Measurements from ENCODE around the gene SCAPER.
"Not testable (repeated sequence)": the region's sequence is repeated elsewhere in the genome, so short reads cannot be mapped to it uniquely, and the experiment has no call there.

The SCAPER gene

DNA sequence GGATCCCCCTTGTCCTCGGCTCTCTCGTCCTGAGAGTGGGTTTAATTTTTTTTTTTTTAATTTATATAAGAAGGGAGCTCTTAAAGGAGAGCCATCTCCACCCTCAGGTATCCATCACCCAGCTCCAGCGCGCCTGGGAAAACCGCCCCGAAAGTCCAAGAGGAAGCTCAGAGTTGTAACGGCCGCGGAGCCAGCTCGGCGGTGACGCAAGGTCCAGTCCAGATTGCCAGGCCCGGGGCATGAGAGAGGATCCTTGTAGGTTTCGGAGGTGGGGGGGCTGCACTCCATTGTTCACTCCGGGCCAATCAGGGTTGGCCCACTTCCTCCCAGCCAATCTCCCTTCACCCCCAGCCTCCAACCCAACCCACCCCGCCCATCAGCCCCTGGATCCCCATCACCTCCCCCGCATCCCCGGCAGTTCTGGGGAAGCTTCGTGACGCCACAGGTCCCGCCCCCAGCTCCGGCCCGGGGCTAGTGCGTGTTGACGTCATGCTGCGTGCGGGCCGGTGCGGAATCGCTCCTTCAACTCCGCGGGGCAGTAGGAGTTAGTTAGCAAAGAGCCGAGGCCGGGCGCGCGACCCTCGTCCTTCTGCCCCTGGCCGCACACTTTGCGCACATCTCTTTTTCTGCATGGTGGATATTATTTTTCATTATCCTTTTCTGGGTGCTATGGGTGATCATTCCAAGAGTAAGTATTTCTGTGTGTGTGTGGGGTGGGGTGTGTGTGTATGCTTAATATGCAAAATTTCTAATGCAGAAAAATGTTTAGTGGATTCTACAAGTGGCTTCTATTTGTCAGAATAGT, 568.7 kb downstream of the SCAPER start, which contains the start of gene ISL2:
ISL2 (plus strand) TSS at position 520 of the 805 bp plus-strand sequence; CDS start at position 631, 111 bp downstream.
- peak; percentile 58 for DNase-seq

DNA sequence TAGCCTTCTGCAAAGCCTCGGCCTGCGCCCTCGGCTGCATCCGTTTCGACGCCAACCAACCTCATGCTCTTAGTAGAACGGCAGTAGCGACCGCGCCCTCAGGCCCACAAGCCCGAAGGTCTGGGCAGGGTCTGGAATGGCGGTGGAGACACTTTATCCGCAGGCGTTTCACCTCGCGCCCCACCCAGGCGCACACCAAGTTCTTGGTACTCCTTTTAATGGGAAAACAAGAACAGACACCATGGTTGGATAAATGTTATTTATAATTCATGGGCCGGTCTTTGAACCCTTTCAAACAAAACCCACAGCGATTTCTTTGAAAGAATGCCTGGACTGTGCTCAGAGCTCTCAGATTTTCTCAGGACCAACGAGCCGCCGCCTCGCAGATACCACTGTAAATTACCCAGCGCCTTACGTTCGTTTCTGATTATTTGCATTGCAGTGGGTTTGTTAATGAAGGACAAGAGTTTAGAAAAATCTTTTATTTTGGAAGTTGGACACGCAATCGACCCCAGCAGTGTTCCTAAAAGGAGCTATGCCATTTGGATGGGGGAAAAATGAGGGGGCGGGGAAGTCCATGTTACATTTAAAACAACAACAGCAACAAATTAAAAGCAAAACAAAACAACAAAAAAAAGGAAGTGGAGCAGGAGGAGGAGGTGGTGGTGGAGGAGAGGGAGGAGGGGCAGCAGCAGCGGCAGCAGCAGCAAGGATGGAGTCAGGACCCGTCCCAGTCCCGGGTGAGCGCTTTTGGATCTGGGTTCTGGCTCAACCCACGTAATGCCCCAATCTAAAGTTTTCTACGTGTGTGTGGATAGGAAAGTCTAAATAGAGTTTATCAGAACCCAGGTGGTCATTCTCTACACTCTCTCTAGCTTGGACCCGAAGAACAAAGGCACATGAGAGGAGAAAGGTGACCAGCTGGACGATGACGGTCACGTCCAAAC, 569.6 kb downstream of the SCAPER start:
- DNase-seq = no peak

DNA sequence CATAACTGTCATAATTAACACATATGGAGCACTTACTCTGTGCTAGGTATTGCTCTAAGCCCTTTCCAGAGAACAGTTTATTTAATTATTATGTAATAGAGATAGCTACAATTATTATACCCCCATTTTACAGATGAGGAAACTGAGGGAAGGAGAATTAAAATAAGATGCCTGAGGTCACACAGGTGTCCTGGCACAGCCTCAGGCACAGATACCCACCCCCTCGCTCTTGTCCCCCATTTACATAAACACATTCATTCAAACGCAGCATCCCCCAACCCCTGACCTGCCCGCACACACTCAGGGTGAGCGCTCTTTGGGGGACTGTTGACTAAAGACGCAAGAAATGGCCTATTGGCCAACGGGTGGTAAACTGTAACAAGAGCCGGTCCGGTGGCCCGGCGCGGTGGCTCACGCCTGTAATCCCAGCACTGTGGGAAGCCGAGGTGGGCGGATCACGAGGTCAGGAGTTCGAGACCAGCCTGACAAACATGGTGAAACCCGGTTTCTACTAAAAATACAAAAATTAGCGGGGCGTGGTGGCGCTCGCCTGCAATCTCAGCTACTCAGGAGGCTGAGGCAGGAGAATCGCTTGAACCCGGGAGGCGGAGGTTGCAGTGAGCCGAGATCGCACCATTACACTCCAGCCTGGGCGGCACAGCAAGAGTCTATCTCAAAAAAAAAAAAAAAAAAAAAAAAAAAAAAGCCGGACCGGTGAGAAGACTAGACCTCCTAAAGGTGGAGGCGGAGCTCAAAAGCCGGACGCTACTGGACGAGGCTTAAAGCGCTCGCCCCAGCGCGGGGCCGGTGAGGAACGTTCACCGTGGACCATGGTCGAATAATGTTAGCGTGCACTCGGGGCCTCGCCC, 570.5 kb downstream of the SCAPER start:
- no peak for DNase-seq

DNA sequence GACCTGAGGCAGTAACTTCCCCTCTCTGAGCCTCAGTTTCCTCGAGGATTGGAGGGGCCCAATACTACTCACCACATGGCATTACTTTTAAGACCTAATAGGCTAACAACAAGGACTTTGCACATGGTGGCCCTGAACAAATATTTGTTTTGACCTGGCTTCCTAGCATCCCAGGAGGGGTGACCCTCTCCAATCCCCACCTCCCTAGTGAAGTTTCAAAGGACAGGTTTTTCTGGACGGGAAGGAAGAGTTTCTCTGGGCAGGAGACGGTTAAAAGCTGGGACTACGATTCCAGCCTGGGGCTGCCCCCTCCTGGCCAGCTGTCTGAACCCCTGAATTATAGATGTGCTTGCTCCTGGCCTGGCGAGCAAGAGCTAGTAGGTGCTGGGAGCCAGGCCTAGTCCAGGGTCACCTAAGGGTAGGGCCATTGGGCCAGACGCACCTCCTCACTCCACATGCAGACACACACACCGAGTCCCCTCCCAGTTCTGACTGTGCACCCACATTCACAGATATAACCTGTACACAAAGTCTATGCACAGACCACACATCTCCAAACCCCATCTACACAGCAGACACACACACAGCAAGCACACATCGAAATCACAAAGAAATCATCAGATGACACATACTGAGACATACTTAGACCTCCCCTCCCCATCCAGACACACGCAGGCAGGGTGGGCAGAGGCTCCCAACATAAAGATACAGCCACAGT, 571.3 kb downstream of the SCAPER start:
- DNase-seq = no peak

DNA sequence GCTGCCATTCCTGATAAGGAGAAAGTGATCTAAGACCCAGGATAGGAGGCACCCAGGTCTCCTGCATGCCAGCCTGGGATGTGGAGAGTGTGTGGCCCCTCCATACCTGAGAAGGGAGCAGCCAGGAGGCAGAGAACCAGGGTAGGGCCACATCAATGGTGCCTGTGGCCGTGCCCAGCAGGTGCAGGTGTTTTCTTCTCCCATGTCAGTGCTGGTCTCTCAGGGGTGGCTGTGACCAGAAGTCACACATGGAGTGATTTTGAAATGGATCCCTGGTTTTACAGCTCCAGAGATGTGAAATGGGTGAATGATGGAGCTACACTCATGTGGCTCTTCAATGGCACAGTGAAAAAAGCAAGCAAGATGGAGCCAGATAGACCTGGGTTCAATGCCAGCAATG, 571.8 kb downstream of the SCAPER start:
- no peak for DNase-seq

DNA sequence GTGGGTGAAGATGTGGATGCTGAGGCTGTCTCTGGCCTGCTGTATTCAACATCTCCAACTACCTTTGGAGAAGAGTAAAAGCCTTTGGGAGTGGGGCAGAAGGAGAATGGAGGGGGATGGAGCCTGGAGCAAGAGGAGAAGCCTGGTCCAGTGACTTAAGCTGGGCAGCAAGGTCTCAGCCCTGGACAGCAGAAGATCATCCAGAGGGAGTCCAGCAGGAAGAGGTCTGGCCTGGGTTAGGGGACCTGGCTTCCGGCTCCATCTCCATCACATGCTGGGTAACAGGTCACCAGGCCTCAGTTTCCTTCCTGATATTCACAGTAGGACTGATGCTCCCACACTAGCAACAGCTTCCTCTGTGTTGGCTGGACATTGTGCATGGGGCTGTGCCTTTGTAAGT, 572.3 kb downstream of the SCAPER start:
- no peak for DNase-seq

DNA sequence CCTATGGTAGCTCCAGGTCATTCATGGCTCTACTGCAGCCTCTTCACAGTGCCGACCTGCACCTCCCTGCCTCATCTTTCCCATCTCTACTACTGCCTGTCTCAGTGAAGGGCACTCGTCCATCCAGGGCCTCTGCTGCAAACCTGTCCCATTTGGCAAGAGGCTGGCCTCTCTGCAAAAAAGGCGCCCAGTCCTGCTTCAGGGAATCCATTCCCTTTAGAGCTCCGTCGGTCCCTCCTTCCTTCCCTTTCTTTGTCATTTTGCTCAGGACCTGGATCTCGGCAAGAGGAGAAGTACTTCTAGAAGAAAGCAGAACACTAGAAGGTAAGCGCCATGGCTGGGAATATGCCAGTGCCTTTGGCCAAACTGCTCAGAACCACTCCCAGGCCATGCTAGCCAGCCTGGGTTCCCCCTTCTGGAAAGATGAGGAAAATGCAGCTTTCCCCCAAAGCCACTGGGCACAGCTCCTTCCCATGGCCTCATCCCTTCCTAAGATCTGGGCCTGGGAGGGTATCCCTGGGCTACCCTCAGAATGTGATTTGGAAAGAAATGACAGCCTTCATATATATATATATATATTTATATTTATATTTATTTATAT, 575.0 kb downstream of the SCAPER start:
- no peak for DNase-seq

DNA sequence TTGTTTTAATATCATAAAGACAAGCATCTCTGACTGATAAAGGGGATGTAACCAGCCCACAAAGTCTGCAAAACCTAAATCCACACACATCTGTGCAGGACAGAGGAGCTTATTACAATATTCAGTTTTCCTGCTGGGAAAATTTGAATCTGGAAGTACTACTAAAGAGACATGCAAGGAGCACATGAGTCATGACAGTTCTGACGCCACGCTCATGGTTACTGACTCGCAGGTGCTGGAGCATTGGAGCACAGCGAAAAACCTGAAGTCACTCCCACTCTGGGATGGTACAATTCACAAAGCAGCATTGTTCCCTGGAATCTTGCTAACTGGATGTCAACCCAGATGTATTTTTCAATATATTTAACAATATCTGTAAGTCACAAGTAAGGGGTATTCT, 576.2 kb downstream of the SCAPER start:
- DNase-seq = no peak

DNA sequence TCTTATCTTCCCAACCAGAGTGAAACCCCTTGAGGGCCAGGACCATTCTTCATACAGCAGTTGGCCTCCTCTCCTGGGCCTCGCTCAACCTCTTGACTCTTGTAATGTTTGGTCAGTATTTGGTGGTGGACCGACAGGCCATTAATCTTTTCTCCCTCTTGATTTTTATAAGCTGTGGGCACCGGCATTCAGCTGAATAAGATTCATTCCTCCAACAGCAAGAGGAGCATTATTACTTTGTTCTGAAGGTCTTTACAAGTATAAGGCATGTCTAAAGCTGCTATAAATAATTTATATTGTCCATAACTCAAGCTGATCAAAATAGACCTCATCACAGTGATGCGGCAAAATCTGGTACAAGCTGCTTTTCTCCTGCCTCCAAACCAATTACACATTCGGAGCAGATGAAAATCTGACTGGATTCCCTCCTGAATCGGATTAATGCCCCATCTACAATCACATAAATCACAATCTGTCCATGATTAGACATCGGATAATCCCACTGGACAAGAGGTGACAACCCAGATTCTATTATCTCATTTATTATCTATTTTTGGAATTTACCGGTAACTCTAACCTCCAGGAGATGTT, 576.9 kb downstream of the SCAPER start:
- DNase-seq = no peak

DNA sequence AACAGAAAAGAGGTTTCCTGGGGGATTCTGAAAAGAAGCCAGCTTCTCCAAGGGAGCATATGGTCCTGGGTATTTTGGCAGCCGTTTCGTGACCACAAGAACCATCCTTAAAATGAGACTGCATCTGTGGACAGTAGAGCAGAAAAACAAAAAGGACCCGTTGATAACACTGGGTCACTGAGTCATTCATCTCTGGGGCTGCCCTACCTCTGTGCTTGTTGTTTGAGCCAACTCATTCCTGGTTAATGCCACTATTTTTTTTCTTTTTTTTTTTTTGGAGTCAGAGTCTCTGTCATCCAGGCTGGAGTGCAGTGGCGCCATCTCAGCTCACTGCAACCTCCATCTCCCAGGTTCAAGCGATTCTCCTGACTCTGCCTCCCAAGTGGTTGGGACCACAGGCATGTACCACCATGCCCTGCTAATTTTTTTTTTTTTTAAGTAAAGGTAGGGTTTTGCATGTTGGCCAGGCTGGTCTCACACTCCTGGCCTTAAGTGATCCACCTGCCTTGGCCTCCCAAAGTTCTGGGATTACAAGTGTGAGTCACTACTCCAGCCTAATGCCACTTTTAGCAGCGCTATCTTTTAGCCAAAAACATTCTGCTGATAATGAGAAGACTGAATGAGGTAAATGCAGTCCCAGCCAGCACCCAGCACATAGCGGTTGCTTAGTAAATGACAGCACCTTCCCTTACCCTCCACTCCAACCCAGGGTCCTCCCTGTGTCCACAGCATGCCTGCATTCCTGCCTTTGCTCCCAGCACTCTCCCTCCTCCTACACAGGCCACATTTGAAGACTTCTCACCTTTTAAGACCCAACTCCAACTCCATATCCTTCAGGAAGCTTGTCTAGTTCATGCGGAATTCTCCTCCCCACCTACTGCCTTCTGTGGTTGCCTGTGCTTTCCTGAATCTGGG, 577.7 kb downstream of the SCAPER start:
- no peak for DNase-seq

DNA sequence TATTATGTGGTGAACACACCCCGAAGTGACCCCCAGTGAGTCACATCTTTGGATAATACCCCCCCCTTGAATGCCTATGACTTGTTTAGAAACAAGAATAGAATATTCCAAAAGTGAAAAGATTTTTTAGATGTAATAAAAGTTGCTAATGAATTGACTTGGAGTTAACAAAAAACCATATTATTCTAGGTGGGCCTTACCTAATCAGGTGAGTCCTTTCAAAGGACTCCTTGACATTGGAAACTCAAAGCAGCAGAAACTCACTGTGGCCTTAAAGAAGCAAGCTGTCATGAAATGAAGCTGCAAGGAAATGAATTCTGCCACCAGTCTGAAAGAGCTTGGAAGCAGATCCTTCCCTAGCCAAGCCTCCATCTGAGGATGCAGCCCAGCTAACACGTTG, 579.4 kb downstream of the SCAPER start:
- DNase-seq = no peak

DNA sequence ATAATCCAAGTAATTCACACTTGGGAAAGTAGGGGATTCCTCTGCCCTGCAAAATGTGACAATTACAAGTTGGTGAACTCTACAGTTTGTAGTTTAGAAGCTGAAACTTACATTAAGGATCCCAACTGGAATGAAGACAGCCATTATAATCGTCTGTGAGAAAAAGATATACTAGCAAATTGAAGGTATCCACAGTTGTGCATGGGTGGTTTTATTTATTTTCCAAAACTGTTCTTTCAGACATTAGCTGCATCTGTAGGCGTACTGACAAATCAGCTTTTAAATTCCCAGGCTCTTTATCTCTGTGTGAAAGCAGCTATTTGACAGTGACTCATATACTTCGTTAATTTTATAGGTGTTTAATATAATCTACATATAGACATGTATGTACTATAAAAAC, 581.1 kb downstream of the SCAPER start:
- no peak for DNase-seq

DNA sequence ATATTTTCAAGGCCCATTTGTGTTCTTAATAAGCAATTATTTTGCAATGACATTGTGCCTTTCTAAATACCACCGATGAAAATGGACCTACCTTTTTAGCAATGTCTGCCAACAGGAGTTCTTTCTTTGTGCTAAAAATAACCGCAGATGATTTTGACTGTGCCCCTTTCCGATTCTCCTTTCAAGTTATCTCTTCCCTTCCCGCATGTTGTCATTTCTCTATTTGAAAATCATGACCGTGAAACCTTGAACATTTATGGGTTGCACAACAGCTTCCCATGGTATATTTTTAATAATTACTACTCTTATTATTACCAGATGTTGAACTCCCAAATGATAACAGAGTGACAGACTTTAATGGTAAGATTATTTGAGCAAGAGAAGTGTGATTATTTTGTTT, 583.5 kb downstream of the SCAPER start:
- DNase-seq = no peak

DNA sequence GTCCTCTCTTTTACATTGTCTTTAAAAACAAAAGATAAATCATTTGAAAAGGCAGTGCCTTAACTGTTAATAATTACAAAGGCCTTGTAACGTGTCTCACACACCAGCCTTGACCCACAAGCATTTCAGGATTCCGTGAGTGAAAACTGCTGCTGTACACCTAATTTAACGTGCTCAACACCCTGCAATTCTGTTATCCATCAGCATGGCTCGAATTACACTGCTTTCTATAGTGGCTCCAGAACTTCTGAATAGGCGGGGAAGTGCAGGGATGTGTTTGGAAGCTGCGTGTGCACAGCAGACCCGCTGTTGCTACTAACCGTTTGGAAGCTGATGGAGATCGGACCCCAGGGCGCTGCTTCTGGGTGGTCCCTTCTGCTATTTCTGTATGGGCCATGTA, 584.0 kb downstream of the SCAPER start:
- no peak for DNase-seq

DNA sequence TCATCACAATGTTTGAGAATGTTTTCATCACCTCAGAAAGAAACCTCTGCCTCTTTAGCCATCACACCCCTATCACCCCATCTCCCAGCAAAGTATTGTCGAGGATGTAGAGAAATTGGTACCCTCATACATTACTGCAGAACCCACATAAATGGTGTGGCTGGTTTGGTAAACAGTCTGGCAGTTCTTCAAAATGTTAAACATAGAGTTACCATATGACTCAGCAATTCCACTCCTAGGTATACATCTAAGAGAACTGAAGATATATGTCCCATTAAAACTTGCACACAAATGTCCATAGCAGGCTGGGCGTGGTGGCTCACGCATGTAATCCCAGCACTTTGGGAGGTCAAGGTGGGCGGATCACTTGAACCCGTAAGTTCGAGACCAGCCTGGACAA, 585.1 kb downstream of the SCAPER start:
- no peak for DNase-seq

DNA sequence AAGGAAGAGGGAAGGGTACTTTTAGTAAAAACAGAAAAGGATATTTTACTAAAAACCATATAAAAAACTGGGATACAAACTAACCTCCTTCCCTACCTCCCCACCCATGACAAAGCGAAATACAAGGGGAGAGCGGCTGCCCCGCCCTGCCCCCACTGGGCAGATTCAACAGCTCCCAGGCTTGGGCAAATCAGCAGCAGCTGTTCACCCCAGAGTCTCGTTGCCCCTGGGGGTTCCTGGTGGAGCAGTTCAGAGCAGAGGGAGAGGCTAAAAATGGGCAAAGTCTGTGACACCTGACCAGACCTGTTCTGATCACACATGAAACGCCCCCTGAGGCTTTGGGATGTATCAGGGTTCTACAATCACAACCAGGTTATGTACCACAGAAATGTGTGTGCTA, 591.4 kb downstream of the SCAPER start:
- no peak for DNase-seq

DNA sequence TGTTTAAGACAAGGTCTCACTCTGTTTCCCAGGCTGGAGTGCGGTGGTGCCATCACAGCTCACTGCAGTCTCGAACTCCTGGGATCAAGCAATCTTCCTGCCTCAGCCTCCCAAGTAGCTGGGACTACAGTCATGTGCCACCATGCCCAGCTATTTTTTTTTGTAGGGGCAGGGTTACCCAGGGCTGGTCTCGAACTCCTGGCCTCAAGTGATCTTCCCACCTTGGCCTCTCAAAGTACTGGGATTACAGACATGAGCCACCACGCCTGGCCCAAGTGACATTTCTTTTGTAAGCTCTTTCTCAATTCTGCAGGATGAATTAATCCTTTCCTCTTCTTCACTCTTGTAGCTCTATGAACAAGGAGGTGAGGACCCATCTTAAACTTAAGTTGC, 592.0 kb downstream of the SCAPER start:
- not testable (repeated sequence) for DNase-seq

DNA sequence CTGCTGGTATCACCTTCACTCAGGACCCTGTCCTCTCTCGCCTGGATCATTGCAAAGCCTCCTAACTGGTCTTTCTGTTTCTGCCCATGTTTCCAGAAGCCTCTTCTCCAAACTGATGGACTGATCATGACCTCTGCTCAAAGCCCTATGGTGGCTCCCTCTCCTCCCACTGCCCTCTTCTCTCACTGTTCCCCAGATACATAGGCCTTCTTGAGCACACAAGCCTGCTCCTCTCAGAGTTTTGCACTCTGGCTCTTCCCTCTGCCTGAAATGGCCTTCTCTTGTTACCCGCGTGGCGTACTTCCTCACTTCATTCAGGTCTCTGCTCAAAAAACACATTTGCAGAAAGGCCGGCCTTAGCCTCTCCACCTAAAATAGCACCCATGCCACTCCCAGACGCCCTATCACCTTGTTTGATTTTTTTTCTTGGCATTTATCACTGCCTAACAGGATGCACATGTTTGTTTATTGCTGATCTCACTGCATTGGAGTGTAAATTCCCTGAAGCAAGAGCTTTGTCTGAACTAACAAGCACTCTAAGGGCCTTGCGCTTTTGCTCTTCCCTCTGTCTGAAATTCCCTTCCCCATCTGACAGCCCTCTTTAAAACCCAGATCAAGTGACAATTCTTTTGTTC, 592.5 kb downstream of the SCAPER start:
- no peak for DNase-seq

DNA sequence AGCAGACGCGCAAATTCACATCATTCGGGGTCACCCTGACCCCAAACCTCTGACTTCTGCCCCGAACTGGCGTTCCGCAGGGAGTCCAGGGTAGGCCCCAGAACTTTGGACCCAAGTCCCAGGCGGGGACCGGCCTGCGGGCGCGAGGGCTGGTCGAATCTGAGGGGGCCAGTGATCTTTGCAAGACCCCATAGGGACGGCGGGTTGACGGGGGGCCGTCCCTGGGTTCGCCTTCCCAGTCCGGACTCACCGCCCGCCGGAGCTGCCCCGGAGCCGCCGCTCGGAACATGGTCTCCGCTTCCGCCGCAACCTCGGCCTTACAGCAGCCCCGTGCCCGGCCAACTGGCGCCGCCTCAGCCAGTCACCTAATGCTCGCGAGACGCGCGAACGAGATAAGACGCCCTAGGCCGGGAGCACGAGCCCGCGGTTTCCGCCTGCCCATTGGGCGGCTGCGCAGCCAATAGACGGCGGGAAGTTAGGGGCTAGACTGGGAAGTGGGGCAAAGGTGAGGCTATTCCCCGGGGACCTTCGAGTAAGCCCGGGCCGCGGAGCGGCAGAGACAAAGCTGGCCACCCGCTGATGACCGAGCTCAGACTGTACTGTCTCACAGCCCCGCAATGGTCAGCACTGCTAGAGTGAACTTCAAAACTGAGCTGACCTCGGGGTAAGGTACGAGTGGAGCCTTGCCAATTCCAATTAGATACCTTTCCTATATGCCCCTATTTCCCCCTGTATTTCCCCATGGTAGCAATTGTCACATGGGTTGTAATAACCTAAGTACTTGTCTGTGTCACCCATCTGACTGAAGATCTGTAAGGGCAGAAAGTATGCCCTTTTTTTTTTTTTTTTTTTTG, 593.8 kb downstream of the SCAPER start, which contains the start of gene ETFA:
ETFA (minus strand) TSS at position 370 of the 854 bp plus-strand sequence; CDS start at position 289, 81 bp downstream.
- DNase-seq = peak; percentile 92

Data from stimulated activated CD4-positive, alpha-beta T cell treated with anti-CD3 and anti-CD28 coated beads, Interleukin-4, amount 100 ng/mL, for 24 hours (primary cell).